ENCODE results near the gene HSD11B1L.

DNA sequence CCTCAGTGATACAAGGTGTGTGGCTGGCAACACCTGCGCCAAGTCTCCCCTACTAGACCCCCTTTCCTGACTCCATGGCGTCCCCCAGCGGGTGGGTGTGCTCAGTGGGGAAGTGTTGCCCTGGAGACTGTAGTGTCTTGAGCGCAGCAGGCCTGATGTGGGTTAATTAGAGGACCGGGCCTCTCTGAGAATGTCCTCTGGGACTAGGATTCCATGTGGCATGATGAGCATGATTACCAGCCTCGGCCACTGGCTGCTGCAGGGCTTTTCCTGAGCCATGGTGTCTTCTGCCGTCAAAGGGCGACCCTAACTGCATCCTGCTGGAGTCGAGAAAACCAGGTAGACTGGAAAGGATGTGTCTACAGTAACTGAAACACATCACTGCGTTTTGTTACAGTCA lies 28.6 kb upstream of the HSD11B1L start:
- TF ChIP-seq YY1 (IDR thresholded peaks at IDR 0.05; ENCODE audit: insufficient read depth, insufficient read length), result no peak
- TF ChIP-seq SUZ12 (IDR thresholded peaks at IDR 0.05; ENCODE audit: extremely low read depth, insufficient read depth, insufficient read length), result no peak
- no peak for TF ChIP-seq ZNF274 (IDR thresholded peaks at IDR 0.05; ENCODE audit: low read depth, low read length)

All from NT2/D1 (cell line).